SK-N-MC (cell line): ENCODE measurements around the gene BHMT2.

ENCODE experiments used
- EZH2 ChIP-seq: fragments of 200-600 bp; sonication (generic); IDR thresholded peaks from one replicate; pipeline ENCODE4 v1.6.1; 2017; ENCODE audit warnings: antibody characterized with exemption
- POLR2AphosphoS5 ChIP-seq: IDR thresholded peaks from 2 replicates; pipeline ENCODE4 v1.6.1; 2012; ENCODE audit warnings: mild to moderate bottlenecking, low read depth, low read length, borderline replicate concordance

DNA sequence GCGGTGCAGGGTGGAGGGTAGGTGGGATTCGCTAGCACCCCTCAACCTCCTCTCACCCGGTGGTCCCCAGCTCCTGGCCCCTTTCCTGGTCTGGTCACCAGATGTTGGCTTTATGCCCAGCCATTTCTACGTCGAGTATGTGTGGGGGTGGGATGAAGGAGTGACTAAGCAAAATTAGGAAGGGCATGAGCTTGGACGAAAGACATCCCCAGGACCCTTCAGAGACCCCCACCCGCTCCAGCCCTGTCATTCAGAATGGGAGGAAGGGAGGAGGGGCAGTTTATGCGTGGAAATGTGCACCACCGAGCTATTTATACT is 742 bp downstream of the BHMT2 start:
- TF ChIP-seq EZH2 (no peak), POLR2AphosphoS5 (no peak)
